CD4-positive, CD25-positive, alpha-beta regulatory T cell (primary cell): ENCODE data around the gene GALNT2. TPM values are rescaled to one million over a fixed set of nuclear protein-coding genes. Genes with fewer than 3 reads are reported as not detected.

Experiments
- ATAC-seq, 2 donors: fragments of 150-1000 bp; cut with Tn5 transposase; one replicate each; pipeline ENCODE4 v1.10.0; 2021; ENCODE audit warnings: low read depth in 2 of 2, moderate number of reproducible peaks in 2 of 2, moderate library complexity in 1 of 2
- DNase-seq, 3 donors: peaks; one replicate each; pipeline versions ENCODE4 v3.0.0 to v3.0.0-alpha.2; 2012 to 2022; ENCODE audit warnings: mixed read lengths in 1 of 3
- H3K27ac ChIP-seq: one replicate; pipeline ENCODE4 v1.7.0; 2013; ENCODE audit warnings: mild to moderate bottlenecking, low read length; ENCODE audit not compliant: insufficient read depth, poor library complexity, severe bottlenecking
- H3K27me3 ChIP-seq: one replicate; pipeline ENCODE4 v1.7.0; 2013; ENCODE audit warnings: low read length; ENCODE audit not compliant: control insufficient read depth, insufficient read depth
- H3K36me3 ChIP-seq: one replicate; pipeline ENCODE4 v1.7.0; 2013; ENCODE audit warnings: mild to moderate bottlenecking, low read length, moderate library complexity; ENCODE audit not compliant: control insufficient read depth, insufficient read depth
- H3K4me1 ChIP-seq: 2 replicates; pipeline ENCODE4 v1.7.0; 2013; ENCODE audit warnings: mild to moderate bottlenecking, low read length; ENCODE audit not compliant: insufficient read depth, control insufficient read depth, poor library complexity, severe bottlenecking
- H3K4me3 ChIP-seq: one replicate; pipeline ENCODE4 v1.7.0; 2013; ENCODE audit warnings: low read depth, mild to moderate bottlenecking, low read length, moderate library complexity
- H3K9me3 ChIP-seq, 2 experiments: 1 replicate in 1 of 2; 2 replicates in 1 of 2; pipeline ENCODE4 v1.7.0; 2013; ENCODE audit warnings: low read length in 2 of 2, mild to moderate bottlenecking in 1 of 2, moderate library complexity in 1 of 2; ENCODE audit not compliant: control insufficient read depth in 2 of 2
- H3K27ac Mint-ChIP-seq, 3 donors: one replicate each; pipeline ENCODE4 v1.8.0; 2020 to 2022; ENCODE audit warnings: mild to moderate bottlenecking in 3 of 3, mixed read lengths in 3 of 3, moderate library complexity in 2 of 3
- H3K27me3 Mint-ChIP-seq: one replicate; pipeline ENCODE4 v1.8.0; 2022; ENCODE audit warnings: mild to moderate bottlenecking, mixed read lengths
- H3K36me3 Mint-ChIP-seq: one replicate; pipeline ENCODE4 v1.8.0; 2020; ENCODE audit warnings: mixed read lengths
- H3K4me1 Mint-ChIP-seq, 4 donors: one replicate each; pipeline ENCODE4 v1.8.0; 2020 to 2022; ENCODE audit warnings: mixed read lengths in 4 of 4, mild to moderate bottlenecking in 1 of 4
- H3K4me3 Mint-ChIP-seq, 4 donors: one replicate each; pipeline ENCODE4 v1.8.0; 2020 to 2022; ENCODE audit warnings: mild to moderate bottlenecking in 4 of 4, mixed read lengths in 4 of 4, moderate library complexity in 3 of 4
- H3K9me3 Mint-ChIP-seq, 7 donors: one replicate each; pipeline ENCODE4 v1.8.0; 2020 to 2022; ENCODE audit warnings: mixed read lengths in 7 of 7, mild to moderate bottlenecking in 3 of 7, moderate library complexity in 2 of 7
- polyA plus RNA-seq, 4 donors: library from polyadenylated mRNA; unstranded; fragments of 300-500 nt; fragmentation: Illumina TruSeq; gene quantifications; one replicate each; pipeline ENCODE4 v1.2.3, GENCODE V29; 2021
- total RNA-seq: library from RNA; stranded (reverse); gene quantifications from one replicate; pipeline ENCODE4 v1.2.3, GENCODE V29; 2022

Gene GALNT2
- total and polyA plus RNA-seq, 5 donors from 2014 or later = 10.9 to 15.8 (median 13.1) TPM

DNA sequence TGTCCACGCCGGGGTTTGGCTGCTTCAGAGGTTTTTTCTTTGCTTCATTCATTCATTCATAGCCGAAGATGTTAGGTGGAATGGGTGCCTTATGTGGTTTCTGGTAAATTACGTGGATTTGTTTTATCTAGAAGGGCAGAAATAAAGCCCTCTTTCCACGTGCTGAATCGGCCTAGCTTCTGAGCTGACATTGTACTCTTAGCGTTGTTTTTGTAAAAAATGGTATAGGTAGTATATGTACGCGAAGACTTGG lies 1.5 kb downstream of the GALNT2 start:
- H3K27ac Mint-ChIP-seq = peak overlapping the region in 2 of 3 donors; percentile 77 to 84
- Histone ChIP-seq H3K9me3 (no peaks in the 10 kb centered on the region), H3K36me3 (no peaks in the 10 kb centered on the region), H3K27ac (no peak overlapping the region), H3K4me3 (peak overlapping the region; percentile 78), H3K27me3 (no peaks in the 10 kb centered on the region), H3K4me1 (peaks cover 25% of the 10 kb centered on the region)
- H3K4me1 Mint-ChIP-seq = peaks cover 4 to 48% (median 34%) of the 10 kb centered on the region in 4 donors
- no peaks in the 10 kb centered on the region for H3K36me3 Mint-ChIP-seq
- H3K4me3 Mint-ChIP-seq = peak overlapping the region; percentile 87 to 95 (median 88)
- no peaks in the 10 kb centered on the region for H3K27me3 Mint-ChIP-seq
- DNase-seq = peak in 2 of 3 donors; percentile 17 to 21
- H3K9me3 Mint-ChIP-seq = no peaks in the 10 kb centered on the region
- ATAC-seq = no peak

GRCh38 chr1:230068952-230069684 lies 2.1 kb downstream of the GALNT2 start:
- Mint-ChIP-seq H3K27ac (peak overlapping the region; percentile 50 to 77 (median 53)), H3K4me1 (peaks cover 4 to 48% (median 34%) of the 10 kb centered on the region in 4 donors), H3K4me3 (peak overlapping the region; percentile 87 to 95 (median 88)), H3K27me3 (no peaks in the 10 kb centered on the region), H3K9me3 (no peaks in the 10 kb centered on the region), H3K36me3 (no peaks in the 10 kb centered on the region)
- ATAC-seq = no peak
- peaks cover 25% of the 10 kb centered on the region for H3K4me1 ChIP-seq
- peak in 2 of 3 donors; percentile 5 to 37 for DNase-seq
- H3K27ac ChIP-seq = no peak overlapping the region
- no peaks in the 10 kb centered on the region for H3K9me3 ChIP-seq
- no peaks in the 10 kb centered on the region for H3K36me3 ChIP-seq
- H3K4me3 ChIP-seq = peak overlapping the region; percentile 78
- no peaks in the 10 kb centered on the region for H3K27me3 ChIP-seq

DNA sequence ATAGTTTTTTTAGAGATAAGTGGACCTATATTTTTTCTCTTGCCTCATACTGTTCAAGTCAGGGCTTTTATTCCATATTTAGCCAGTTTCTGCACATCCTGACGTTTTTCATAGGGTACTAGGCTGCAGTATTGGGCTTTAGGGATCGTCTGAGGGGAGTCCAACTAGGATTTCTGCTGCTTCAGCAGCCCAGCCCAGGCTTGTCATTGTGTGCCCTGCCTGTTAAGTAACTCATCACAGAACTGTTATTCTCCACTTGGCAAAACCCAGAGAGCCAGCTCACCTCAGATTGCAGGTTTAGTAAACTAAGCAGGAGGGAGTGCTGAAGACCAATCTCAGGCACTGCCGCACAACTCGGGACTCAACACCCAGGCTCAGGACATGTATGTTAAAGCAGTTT lies 2.8 kb downstream of the GALNT2 start:
- no peak for DNase-seq
- ATAC-seq = no peak

GRCh38 chr1:230070321-230071208 lies 3.5 kb downstream of the GALNT2 start:
- H3K27ac ChIP-seq = no peak overlapping the region
- Mint-ChIP-seq H3K9me3 (no peaks in the 10 kb centered on the region), H3K4me3 (peak overlapping the region in 1 of 4 donors; percentile 87)

More for the DNA sequence above, 2.8 kb downstream of the GALNT2 start:
- H3K36me3 ChIP-seq = no peaks in the 10 kb centered on the region
- Mint-ChIP-seq H3K36me3 (no peaks in the 10 kb centered on the region), H3K9me3 (no peaks in the 10 kb centered on the region), H3K27ac (peak overlapping the region in 1 of 3 donors; percentile 11), H3K4me3 (peak overlapping the region in 2 of 4 donors; percentile 87 to 95), H3K27me3 (no peaks in the 10 kb centered on the region), H3K4me1 (peaks cover 4 to 48% (median 36%) of the 10 kb centered on the region in 4 donors)
- H3K27ac ChIP-seq = no peak overlapping the region
- no peaks in the 10 kb centered on the region for H3K9me3 ChIP-seq
- peaks cover 25% of the 10 kb centered on the region for H3K4me1 ChIP-seq
- no peak overlapping the region for H3K4me3 ChIP-seq
- no peaks in the 10 kb centered on the region for H3K27me3 ChIP-seq

GRCh38 chr1:230071316-230071715 lies 4.3 kb downstream of the GALNT2 start:
- H3K27ac Mint-ChIP-seq = peak overlapping the region in 1 of 3 donors; percentile 51
- Histone ChIP-seq H3K4me3 (no peak overlapping the region), H3K27me3 (no peaks in the 10 kb centered on the region), H3K9me3 (no peaks in the 10 kb centered on the region), H3K36me3 (no peaks in the 10 kb centered on the region), H3K4me1 (peaks cover 22% of the 10 kb centered on the region), H3K27ac (no peak overlapping the region)
- H3K9me3 Mint-ChIP-seq = no peaks in the 10 kb centered on the region
- ATAC-seq = no peak
- peaks cover 2 to 44% (median 42%) of the 10 kb centered on the region in 4 donors for H3K4me1 Mint-ChIP-seq
- H3K27me3 Mint-ChIP-seq = no peaks in the 10 kb centered on the region
- H3K36me3 Mint-ChIP-seq = peaks cover 7% of the 10 kb centered on the region
- DNase-seq = no peak
- peak overlapping the region in 1 of 4 donors; percentile 47 for H3K4me3 Mint-ChIP-seq

More at GRCh38 chr1:230070321-230071208, 3.5 kb downstream of the GALNT2 start:
- H3K9me3 ChIP-seq = no peaks in the 10 kb centered on the region
- no peaks in the 10 kb centered on the region for H3K36me3 ChIP-seq
- ATAC-seq (no peak), DNase-seq (no peak)
- H3K4me1 Mint-ChIP-seq = peaks cover 4 to 48% (median 39%) of the 10 kb centered on the region in 4 donors
- H3K36me3 Mint-ChIP-seq = peaks cover 2% of the 10 kb centered on the region
- no peak overlapping the region for H3K4me3 ChIP-seq
- peaks cover 25% of the 10 kb centered on the region for H3K4me1 ChIP-seq
- no peaks in the 10 kb centered on the region for H3K27me3 Mint-ChIP-seq
- no peaks in the 10 kb centered on the region for H3K27me3 ChIP-seq
- H3K27ac Mint-ChIP-seq = no peak overlapping the region

GRCh38 chr1:230072296-230072695 lies 5.3 kb downstream of the GALNT2 start:
- Mint-ChIP-seq H3K27ac (no peak overlapping the region), H3K9me3 (no peaks in the 10 kb centered on the region), H3K4me1 (peaks cover 2 to 51% (median 48%) of the 10 kb centered on the region in 4 donors), H3K27me3 (no peaks in the 10 kb centered on the region), H3K36me3 (peaks cover 10% of the 10 kb centered on the region), H3K4me3 (no peak overlapping the region)
- no peak for DNase-seq
- peaks cover 19% of the 10 kb centered on the region for H3K4me1 ChIP-seq
- no peaks in the 10 kb centered on the region for H3K27me3 ChIP-seq
- no peak for ATAC-seq
- no peak overlapping the region for H3K4me3 ChIP-seq
- H3K36me3 ChIP-seq = peaks cover 2% of the 10 kb centered on the region
- no peaks in the 10 kb centered on the region for H3K9me3 ChIP-seq
- H3K27ac ChIP-seq = no peak overlapping the region

- Mint-ChIP-seq H3K36me3 (peaks cover 10% of the 10 kb centered on the region), H3K4me3 (peak overlapping the region in 1 of 4 donors; percentile 12), H3K9me3 (no peaks in the 10 kb centered on the region), H3K27me3 (no peaks in the 10 kb centered on the region), H3K27ac (no peak overlapping the region), H3K4me1 (peaks cover 4 to 53% (median 49%) of the 10 kb centered on the region in 4 donors)
- H3K4me3 ChIP-seq = no peak overlapping the region
- H3K27me3 ChIP-seq = no peaks in the 10 kb centered on the region
- peaks cover 2% of the 10 kb centered on the region for H3K36me3 ChIP-seq
- H3K9me3 ChIP-seq = no peaks in the 10 kb centered on the region
- H3K4me1 ChIP-seq = peaks cover 16% of the 10 kb centered on the region
- no peak for DNase-seq
- no peak overlapping the region for H3K27ac ChIP-seq
- no peak for ATAC-seq
These were observed 5.8 kb downstream of the GALNT2 start for GRCh38 chr1:230072866-230073265.
